Measurements from ENCODE around the gene MYLIP. TPM values are rescaled to one million over a fixed set of nuclear protein-coding genes. Genes with fewer than 3 reads are reported as not detected.

MYLIP gene
- total RNA-seq, 1 experiment from 2014 or later, result 50.0 TPM

DNA sequence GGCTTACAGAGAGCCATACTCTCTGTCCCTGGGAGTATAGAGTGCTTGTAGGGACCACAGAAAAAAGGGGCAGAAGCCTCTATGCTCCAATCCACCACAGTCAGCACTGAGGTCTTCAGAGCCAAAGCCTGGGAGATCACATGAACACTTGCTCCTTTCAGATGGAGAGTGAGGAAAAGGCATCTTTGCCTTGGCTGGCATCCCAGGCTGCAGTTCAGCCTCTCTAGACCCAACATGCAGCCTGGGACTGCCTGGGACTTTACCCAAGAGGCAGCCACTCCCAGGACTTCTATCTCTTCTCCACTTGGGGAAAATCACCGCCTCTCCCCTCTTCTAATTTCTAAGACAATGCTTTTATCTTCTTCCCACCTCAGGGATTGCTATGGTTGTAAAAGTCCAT lies 46.5 kb upstream of the MYLIP start (continued):
- no peak for TF ChIP-seq NFE2L1 (CRISPR knock-in tag; IDR thresholded peaks at IDR 0.05)
- TF ChIP-seq, protein P1, sequence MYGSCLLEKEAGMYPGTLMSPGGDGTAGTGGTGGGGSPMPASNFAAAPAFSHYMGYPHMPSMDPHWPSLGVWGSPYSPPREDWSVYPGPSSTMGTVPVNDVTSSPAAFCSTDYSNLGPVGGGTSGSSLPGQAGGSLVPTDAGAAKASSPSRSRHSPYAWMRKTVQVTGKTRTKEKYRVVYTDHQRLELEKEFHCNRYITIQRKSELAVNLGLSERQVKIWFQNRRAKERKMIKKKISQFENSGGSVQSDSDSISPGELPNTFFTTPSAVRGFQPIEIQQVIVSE (CRISPR knock-in tag; IDR thresholded peaks at IDR 0.05; ENCODE audit: borderline replicate concordance), result no peak

DNA sequence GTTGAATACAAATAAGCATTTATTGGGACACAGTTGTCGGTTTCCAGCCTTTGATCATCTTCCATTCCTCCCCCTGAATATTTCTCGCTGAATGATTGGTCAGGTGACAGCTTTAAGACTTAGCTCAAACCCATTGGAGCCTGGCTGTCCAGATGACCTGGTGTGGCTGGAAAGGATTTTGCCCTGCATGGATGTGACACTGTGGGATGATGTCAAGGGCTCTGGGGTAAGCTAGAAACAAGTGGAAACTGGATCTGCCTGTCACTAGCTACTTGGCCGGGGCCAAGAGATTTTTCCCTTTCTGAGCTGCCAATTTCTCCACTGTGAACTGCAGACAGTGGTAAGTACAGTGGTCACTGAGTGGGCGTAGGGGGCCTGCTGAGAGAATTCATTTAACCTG lies 41.9 kb upstream of the MYLIP start:
- no peaks in the 10 kb centered on the region for H3K36me3 Mint-ChIP-seq
- CTCF ChIA-PET, result no interaction called here
- POLR2A ChIA-PET, result no interaction called here
- H3K4me3 Mint-ChIP-seq, result no peak overlapping the region
- H3K9me3 Mint-ChIP-seq, result no peaks in the 10 kb centered on the region
- H3K27ac Mint-ChIP-seq, result no peak overlapping the region
- no peaks in the 10 kb centered on the region for H3K4me1 Mint-ChIP-seq
- TF ChIP-seq PRRX2 (CRISPR knock-in tag; IDR thresholded peaks at IDR 0.05), result no peak
- no peak for TF ChIP-seq ETV6 (CRISPR knock-in tag; IDR thresholded peaks at IDR 0.05)
- no peak for TF ChIP-seq ZNF396 (CRISPR knock-in tag; IDR thresholded peaks at IDR 0.05; ENCODE audit: borderline replicate concordance)
- TF ChIP-seq, protein P2, sequence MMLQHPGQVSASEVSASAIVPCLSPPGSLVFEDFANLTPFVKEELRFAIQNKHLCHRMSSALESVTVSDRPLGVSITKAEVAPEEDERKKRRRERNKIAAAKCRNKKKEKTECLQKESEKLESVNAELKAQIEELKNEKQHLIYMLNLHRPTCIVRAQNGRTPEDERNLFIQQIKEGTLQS (CRISPR knock-in tag; conservative IDR thresholded peaks at IDR 0.05), result no peak
- no peak for TF ChIP-seq NFATC4 (CRISPR knock-in tag; IDR thresholded peaks at IDR 0.05)
- no peak for TF ChIP-seq NFYB (CRISPR knock-in tag; conservative IDR thresholded peaks at IDR 0.05; ENCODE audit: low read depth)
- TF ChIP-seq TP53 (CRISPR knock-in tag; IDR thresholded peaks at IDR 0.05), result no peak
- TF ChIP-seq, protein P3, sequence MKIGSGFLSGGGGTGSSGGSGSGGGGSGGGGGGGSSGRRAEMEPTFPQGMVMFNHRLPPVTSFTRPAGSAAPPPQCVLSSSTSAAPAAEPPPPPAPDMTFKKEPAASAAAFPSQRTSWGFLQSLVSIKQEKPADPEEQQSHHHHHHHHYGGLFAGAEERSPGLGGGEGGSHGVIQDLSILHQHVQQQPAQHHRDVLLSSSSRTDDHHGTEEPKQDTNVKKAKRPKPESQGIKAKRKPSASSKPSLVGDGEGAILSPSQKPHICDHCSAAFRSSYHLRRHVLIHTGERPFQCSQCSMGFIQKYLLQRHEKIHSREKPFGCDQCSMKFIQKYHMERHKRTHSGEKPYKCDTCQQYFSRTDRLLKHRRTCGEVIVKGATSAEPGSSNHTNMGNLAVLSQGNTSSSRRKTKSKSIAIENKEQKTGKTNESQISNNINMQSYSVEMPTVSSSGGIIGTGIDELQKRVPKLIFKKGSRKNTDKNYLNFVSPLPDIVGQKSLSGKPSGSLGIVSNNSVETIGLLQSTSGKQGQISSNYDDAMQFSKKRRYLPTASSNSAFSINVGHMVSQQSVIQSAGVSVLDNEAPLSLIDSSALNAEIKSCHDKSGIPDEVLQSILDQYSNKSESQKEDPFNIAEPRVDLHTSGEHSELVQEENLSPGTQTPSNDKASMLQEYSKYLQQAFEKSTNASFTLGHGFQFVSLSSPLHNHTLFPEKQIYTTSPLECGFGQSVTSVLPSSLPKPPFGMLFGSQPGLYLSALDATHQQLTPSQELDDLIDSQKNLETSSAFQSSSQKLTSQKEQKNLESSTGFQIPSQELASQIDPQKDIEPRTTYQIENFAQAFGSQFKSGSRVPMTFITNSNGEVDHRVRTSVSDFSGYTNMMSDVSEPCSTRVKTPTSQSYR (CRISPR knock-in tag; IDR thresholded peaks at IDR 0.05), result no peak
- TF ChIP-seq, protein P4, sequence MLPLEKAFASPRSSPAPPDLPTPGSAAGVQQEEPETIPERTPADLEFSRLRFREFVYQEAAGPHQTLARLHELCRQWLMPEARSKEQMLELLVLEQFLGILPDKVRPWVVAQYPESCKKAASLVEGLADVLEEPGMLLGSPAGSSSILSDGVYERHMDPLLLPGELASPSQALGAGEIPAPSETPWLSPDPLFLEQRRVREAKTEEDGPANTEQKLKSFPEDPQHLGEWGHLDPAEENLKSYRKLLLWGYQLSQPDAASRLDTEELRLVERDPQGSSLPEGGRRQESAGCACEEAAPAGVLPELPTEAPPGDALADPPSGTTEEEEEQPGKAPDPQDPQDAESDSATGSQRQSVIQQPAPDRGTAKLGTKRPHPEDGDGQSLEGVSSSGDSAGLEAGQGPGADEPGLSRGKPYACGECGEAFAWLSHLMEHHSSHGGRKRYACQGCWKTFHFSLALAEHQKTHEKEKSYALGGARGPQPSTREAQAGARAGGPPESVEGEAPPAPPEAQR (CRISPR knock-in tag; IDR thresholded peaks at IDR 0.05), result no peak
- TF ChIP-seq, protein P5, sequence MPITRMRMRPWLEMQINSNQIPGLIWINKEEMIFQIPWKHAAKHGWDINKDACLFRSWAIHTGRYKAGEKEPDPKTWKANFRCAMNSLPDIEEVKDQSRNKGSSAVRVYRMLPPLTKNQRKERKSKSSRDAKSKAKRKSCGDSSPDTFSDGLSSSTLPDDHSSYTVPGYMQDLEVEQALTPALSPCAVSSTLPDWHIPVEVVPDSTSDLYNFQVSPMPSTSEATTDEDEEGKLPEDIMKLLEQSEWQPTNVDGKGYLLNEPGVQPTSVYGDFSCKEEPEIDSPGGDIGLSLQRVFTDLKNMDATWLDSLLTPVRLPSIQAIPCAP (CRISPR knock-in tag; IDR thresholded peaks at IDR 0.05), result no peak
- TF ChIP-seq, protein P6, sequence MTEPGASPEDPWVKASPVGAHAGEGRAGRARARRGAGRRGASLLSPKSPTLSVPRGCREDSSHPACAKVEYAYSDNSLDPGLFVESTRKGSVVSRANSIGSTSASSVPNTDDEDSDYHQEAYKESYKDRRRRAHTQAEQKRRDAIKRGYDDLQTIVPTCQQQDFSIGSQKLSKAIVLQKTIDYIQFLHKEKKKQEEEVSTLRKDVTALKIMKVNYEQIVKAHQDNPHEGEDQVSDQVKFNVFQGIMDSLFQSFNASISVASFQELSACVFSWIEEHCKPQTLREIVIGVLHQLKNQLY (CRISPR knock-in tag; IDR thresholded peaks at IDR 0.05), result no peak
- no peak for TF ChIP-seq ZBTB21 (CRISPR knock-in tag; IDR thresholded peaks at IDR 0.05; ENCODE audit: borderline replicate concordance)
- no peak for TF ChIP-seq CBFB (CRISPR knock-in tag; IDR thresholded peaks at IDR 0.05; ENCODE audit: low read depth)
- TF ChIP-seq ELF4 (CRISPR knock-in tag; IDR thresholded peaks at IDR 0.05; ENCODE audit: low read depth), result no peak
- TF ChIP-seq, protein P7, sequence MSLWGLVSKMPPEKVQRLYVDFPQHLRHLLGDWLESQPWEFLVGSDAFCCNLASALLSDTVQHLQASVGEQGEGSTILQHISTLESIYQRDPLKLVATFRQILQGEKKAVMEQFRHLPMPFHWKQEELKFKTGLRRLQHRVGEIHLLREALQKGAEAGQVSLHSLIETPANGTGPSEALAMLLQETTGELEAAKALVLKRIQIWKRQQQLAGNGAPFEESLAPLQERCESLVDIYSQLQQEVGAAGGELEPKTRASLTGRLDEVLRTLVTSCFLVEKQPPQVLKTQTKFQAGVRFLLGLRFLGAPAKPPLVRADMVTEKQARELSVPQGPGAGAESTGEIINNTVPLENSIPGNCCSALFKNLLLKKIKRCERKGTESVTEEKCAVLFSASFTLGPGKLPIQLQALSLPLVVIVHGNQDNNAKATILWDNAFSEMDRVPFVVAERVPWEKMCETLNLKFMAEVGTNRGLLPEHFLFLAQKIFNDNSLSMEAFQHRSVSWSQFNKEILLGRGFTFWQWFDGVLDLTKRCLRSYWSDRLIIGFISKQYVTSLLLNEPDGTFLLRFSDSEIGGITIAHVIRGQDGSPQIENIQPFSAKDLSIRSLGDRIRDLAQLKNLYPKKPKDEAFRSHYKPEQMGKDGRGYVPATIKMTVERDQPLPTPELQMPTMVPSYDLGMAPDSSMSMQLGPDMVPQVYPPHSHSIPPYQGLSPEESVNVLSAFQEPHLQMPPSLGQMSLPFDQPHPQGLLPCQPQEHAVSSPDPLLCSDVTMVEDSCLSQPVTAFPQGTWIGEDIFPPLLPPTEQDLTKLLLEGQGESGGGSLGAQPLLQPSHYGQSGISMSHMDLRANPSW (CRISPR knock-in tag; conservative IDR thresholded peaks at IDR 0.05; ENCODE audit: low read depth), result no peak
- TF ChIP-seq ZNF219 (CRISPR knock-in tag; IDR thresholded peaks at IDR 0.05; ENCODE audit: borderline replicate concordance), result no peak
- ATAC-seq (no peak), DNase-seq (ENCODE audit: low spot score) (no peak)
- H3K27me3 Mint-ChIP-seq (ENCODE audit: low read depth), result no peaks in the 10 kb centered on the region
